Stimulated activated CD4-positive, alpha-beta T cell treated with anti-CD3 and anti-CD28 coated beads, Interleukin-4, amount 100 ng/mL, for 4 hours (primary cell): Measurements from ENCODE around the gene UVRAG.
"Not testable (repeated sequence)": the region's sequence is repeated elsewhere in the genome, so short reads cannot be mapped to it uniquely, and the experiment has no call there.

Source experiments
- DNase-seq, 2 experiments: peaks; one replicate each; pipeline ENCODE4 v3.0.0-alpha.2; 2020

Gene UVRAG

DNA sequence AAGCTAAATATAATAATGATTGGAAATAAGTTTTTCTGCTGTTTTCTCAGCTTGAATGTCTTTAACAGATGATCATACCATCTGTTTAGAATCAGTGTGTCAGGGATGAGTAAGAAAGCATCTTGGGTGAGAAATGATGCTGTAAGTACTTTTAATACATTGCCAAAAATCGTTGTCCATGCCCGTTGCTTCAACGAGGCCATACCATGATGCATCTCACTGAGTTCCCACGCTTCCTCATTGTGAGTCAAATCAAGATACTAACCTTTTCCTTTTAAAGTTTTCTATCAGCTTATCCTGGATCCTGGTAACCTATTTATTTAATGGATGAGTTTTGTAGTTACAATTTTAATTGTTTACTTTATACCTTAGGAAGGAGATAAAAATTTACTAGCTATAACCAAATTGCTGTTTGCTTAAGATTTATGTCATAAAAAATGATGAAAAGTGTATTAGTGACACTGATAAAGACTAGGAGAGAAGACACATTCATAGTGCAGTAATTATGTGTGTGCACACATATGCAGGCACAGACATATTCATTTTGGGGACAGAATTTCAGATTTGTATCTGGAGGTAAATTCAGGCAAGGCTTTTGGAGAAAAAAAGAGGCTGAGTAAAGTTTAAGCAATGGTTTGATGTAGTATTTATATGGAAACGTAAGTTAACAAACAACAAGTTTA is 154.8 kb downstream of the UVRAG start:
- no peak for DNase-seq

GRCh38 chr11:75973710-75974109 is 158.7 kb downstream of the UVRAG start:
- not testable (repeated sequence) for DNase-seq

- not testable (repeated sequence) for DNase-seq
These were observed 164.1 kb downstream of the UVRAG start for GRCh38 chr11:75979075-75979474.

DNA sequence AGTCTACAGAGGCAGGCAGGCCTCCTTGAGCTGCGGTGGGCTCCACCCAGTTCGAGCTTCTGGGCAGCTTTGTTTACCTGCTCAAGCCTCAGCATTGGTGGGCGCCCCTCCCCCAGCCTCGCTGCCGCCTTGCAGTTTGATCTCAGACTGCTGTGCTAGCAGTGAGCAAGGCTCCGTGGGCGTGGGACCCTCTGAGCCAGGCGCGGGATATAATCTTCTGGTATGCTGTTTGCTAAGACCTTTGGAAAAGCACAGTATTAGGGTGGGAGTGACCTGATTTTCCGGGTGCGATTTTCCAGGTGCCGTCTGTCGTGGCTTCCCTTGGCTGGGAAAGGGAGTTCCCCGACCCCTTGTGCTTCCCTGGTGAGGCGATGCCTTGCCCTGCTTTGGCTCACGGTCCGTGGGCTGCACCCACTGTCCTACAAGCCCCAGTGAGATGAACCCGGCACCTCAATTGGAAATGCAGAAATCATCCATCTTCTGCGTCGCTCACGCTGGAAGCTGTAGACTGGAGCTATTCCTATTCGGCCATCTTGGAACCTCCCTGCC is 164.5 kb downstream of the UVRAG start:
- DNase-seq: not testable (repeated sequence)

- DNase-seq: no peak
These were observed 165.0 kb downstream of the UVRAG start for GRCh38 chr11:75980031-75980430.

GRCh38 chr11:75981546-75981945 is 166.5 kb downstream of the UVRAG start:
- DNase-seq: no peak

GRCh38 chr11:75982309-75982708 is 167.3 kb downstream of the UVRAG start:
- DNase-seq: no peak

GRCh38 chr11:75986966-75987365 is 172.0 kb downstream of the UVRAG start:
- DNase-seq: no peak

DNA sequence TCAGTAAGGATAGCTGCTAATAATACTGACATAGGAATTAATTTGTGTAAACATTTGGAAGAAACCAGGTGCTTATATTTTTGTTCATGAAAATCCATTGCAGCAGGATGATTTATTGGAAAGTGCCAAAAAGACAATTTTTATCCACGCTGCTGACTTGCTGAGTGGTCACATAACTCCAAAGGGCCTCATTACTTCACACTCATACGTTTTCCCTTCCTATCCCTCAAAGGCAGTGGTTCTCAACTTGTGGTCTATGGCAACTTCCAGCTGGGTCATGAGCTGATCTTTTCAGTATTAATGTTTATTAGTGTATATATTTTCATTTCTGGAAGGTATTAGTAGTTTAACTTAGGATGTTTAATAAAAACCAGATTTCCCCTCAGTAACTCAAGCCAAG is 178.1 kb downstream of the UVRAG start:
- no peak for DNase-seq

DNA sequence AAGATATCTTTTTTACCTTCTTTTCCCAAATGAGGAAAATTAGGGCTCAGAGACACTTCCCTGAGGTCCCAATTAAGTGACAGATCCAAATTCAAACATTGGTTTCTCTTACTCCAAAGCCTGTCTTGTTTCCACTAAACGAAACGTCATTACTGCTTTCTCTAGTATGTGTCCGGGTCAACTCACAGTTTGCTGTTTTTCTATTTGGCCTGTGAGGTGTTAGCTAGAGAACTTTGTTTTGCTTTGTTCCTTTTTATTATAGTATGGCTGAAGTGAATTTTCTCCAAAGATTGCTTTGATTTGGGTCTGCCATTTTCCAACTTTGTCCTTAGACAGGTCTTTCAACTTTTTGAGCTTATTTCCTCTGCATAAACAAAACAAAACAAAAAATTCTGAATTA is 179.6 kb downstream of the UVRAG start:
- no peak for DNase-seq

DNA sequence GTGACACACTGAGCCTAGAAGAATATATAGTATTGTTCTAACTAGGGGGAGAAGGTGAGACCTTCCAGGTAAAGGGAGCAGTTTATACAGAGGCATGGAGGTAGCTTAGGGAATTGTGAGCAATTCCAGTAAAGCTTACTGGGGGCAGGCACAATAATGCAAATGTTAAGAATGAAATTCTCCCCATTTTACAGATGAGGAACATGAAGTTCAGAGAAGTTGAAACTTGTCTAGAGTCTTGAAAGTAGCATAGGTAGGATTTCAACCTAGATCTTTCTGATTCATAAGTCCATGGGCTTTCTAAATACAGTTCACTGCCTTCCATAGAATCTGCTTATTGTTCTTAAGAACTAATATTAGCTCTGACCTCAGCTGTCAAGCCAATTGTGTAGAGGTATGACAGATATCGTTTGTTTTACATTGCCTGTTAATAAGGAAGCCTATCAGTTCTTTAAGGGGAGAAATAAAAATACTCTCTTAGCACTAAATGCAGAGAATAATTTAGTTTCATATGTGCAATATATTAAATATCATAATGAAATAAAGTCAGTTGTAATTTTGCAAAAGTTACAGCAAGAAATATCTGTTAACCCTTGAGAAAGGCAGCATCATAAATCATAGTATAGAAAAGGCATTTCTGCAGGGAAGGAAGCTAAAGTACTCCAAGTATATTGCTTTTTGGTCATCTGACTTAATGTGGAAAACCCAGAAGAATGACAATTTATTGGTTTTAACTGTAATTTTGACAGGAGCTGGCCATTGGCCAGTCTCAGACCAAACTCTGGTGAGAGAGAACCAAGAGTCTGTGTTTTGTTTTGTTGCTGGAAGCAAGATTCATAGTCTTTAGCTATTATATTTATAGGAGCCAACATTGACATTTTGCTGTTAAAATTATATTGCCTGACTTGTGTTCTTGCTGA is 181.8 kb downstream of the UVRAG start:
- no peak for DNase-seq

GRCh38 chr11:76004400-76004799 is 189.4 kb downstream of the UVRAG start:
- no peak for DNase-seq

GRCh38 chr11:76005756-76006155 is 190.7 kb downstream of the UVRAG start:
- no peak for DNase-seq

DNA sequence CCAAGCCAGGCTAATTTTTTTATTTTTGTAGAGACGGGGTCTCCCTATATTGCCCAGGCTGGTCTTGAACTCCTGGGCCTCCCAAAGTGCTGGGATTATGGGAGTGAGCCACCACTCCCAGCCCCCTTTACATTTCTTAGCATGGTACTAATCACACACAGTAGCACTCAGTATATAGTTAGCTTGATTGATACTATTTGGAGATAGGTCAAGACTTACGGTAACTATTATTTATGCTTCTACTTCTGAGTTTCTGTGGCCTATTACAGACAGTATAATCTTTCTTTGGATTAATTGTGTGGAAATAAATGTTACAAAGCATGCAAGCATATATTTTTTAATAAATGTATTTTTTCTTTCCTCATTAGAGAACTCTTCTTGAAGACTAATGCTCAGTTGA is 192.2 kb downstream of the UVRAG start:
- no peak for DNase-seq

DNA sequence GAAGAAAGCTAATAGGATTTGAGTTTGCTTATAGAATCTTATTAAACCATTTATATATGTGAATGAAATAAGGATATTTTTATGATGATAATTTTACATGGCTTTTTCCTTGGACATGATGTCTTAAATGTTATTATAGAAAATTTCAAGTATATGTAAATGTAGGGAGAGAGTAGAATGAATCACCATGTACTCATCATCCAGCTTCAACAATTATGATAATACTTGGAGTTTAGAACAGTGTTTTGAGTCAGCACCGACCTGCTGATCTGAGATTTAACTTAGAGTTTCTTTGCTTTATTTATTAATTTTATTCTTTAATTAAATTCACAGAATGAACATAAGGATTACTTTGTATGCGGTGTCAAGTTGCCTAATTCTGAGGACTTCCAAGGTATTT is 193.5 kb downstream of the UVRAG start:
- no peak for DNase-seq

- no peak for DNase-seq
These were observed 195.0 kb downstream of the UVRAG start for GRCh38 chr11:76010051-76010450.

GRCh38 chr11:76013526-76013925 is 198.5 kb downstream of the UVRAG start:
- DNase-seq: no peak

DNA sequence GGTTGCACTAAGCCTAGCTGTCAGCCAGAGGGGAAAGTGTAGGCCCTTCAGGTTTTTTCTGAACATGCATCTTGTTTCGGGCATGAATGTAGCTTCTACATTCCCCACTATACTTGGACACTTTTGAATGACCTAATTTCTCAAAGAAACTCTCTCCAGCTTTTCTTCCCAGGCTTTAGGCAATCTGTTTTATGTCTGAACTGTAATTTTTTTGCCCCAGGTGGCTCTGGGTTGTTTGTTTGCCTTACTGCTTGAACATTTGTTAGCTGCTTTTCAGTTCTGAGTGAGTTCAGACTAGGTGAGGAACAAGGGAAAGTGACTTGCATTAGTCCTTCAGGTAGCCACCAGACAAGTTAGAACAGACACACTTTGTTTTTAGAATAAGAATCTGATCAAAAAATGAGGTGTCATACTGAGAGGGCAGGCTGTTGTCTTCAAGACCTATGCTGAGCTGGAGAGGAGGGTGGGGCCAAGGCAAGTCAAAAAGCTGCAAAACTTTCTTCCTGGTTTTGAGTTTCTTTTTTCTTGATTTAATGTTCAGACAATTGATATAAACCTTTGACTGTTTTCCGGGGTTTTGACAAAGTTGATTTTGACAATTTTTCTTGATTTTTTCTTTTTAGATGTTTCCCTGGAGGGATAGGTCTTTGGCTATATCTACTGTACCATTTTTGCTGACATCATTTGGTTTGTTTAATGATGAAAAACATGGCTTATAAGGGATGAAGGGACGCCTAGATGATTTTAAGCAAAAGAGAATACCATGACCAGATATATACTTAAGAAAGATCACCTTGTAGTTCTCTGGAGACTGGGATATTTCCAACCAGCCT is 208.4 kb downstream of the UVRAG start:
- DNase-seq: no peak

- no peak for DNase-seq
These were observed 210.1 kb downstream of the UVRAG start for GRCh38 chr11:76025068-76025467.

GRCh38 chr11:76025817-76026216 is 210.8 kb downstream of the UVRAG start:
- no peak for DNase-seq

- no peak for DNase-seq
These were observed 211.3 kb downstream of the UVRAG start for GRCh38 chr11:76026281-76026680.

GRCh38 chr11:76026862-76027261 is 211.9 kb downstream of the UVRAG start:
- no peak for DNase-seq

DNA sequence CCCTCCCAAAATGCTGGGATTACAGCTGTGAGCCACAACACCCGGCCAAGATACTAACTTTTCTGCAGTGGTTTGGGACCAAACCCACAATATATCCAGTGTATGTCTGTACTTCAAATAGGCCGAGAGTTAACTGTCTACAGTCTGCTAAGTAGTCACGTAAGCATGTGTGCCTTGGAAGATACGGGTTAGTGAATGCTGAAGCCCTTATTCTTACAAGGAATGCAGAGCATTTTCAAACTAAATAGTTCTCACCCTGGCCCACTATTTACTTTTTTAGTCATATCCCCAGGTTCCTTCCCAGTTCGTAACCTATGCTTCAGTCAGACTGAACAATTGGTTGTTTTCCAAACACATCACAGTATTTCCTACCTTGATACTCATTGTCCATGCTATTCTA is 215.3 kb downstream of the UVRAG start:
- DNase-seq: no peak
